ENCODE measurements around the gene UBE2L3. TPM values are rescaled to one million over a fixed set of nuclear protein-coding genes. Genes with fewer than 3 reads are reported as not detected.

The UBE2L3 gene
- total RNA-seq, 1 donor from 2014 or later, result 47.9 TPM

DNA sequence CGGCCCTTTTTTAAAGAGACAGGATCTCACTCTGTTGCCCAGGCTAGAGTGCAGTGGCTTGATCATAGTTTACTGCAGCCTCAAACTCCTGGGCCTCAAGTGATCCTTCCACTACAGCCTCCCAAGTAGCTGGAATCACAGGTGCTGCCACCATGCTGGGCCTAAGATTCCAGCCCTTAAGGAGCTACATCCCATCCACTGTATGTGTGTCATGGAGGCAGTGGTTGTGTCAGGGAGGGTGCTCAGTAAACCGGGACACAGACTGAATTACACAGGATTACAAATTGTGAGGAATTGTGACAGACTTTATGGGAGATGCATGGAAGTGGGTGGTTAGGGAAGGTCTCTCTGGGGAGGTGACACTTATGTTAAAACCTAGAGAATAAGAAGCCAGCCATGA is 96.2 kb downstream of the UBE2L3 start:
- TF ChIP-seq, protein P1, sequence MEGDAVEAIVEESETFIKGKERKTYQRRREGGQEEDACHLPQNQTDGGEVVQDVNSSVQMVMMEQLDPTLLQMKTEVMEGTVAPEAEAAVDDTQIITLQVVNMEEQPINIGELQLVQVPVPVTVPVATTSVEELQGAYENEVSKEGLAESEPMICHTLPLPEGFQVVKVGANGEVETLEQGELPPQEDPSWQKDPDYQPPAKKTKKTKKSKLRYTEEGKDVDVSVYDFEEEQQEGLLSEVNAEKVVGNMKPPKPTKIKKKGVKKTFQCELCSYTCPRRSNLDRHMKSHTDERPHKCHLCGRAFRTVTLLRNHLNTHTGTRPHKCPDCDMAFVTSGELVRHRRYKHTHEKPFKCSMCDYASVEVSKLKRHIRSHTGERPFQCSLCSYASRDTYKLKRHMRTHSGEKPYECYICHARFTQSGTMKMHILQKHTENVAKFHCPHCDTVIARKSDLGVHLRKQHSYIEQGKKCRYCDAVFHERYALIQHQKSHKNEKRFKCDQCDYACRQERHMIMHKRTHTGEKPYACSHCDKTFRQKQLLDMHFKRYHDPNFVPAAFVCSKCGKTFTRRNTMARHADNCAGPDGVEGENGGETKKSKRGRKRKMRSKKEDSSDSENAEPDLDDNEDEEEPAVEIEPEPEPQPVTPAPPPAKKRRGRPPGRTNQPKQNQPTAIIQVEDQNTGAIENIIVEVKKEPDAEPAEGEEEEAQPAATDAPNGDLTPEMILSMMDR (IDR thresholded peaks at IDR 0.05), result no peak
- DNase-seq (no peak), ATAC-seq (no peak)
- no peaks in the 10 kb centered on the region for H3K36me3 ChIP-seq
- H3K9me3 ChIP-seq, result no peaks in the 10 kb centered on the region
- intact Hi-C loops (cut with DNase I), result no loop called here
- H3K27me3 ChIP-seq (ENCODE audit: low read depth), result no peaks in the 10 kb centered on the region
- no peak overlapping the region for H3K27ac ChIP-seq
- no peak overlapping the region for H3K4me3 ChIP-seq
- H3K4me1 ChIP-seq, result peaks cover 12% of the 10 kb centered on the region

DNA sequence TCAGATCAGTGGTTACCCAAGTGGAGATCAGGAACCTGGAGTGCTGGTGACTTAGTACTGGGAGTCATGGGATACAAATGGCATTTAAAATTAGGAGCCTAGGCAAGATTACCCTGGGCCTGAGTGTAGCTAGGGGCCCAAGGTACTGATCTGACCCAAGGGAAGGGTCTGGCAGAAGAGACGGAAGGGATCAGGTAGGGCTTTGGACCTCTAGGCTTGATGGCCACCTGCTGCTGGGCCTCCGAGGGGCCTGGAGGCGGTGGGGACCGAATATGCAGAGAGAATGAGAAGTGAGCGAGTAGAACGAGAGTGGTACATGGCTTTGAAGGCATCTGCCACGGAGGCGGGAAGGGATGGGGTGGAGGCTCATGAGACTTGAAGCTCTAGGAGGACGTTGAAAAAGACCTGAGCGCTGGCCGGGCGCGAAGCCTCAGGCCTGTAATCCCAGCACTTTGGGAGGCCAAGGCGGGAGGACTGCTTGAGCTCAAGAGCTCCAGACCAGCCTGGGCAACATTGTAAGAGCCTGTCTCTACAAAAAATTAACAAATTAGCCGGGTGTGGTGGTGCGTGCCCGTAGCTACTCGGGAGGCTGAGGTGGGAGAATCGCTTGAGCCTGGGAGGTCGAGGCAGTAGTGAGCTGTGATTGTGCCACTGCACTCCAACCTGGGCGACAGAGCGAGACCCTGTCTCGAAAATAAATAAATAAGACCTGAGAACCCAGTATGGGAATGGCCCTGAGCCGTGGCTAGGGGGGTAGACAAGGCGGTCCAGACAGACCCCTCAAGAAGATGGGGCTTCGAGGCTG is 97.7 kb downstream of the UBE2L3 start:
- Histone ChIP-seq H3K4me1 (peaks cover 12% of the 10 kb centered on the region), H3K27me3 (ENCODE audit: low read depth) (no peaks in the 10 kb centered on the region), H3K36me3 (peaks cover 10% of the 10 kb centered on the region), H3K9me3 (no peaks in the 10 kb centered on the region), H3K27ac (peak overlapping the region; percentile 97), H3K4me3 (peak overlapping the region; percentile 77)
- intact Hi-C loops (cut with DNase I), result no loop called here
- DNase-seq, result no peak
- TF ChIP-seq, protein P1 (IDR thresholded peaks at IDR 0.05), result no peak
- ATAC-seq, result no peak

DNA sequence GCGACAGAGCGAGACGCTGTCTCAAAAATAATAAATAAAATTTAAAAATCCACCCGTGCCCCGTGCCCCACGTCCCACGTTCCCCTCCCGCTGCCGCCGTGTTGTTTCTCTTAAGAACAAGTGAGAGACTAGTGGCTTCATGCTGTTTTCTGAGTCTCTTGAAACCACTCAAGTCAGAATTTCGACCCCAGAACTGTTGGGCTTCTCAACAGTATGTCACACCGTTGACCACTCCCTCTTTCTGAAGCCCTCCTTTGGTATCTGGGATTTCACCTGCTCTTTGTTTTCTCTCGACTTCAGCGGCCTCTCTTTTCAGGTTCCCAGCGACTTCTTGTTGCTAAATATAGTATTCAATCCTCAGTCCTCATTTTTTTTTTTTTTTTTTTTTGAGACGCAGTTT is 99.3 kb downstream of the UBE2L3 start:
- TF ChIP-seq, protein P1 (IDR thresholded peaks at IDR 0.05), result no peak
- no peaks in the 10 kb centered on the region for H3K9me3 ChIP-seq
- H3K36me3 ChIP-seq, result peaks cover 26% of the 10 kb centered on the region
- intact Hi-C loops (cut with DNase I), result no loop called here
- no peaks in the 10 kb centered on the region for H3K27me3 ChIP-seq (ENCODE audit: low read depth)
- ATAC-seq, result no peak
- DNase-seq, result no peak
- peak overlapping the region; percentile 77 for H3K4me3 ChIP-seq
- H3K4me1 ChIP-seq, result peaks cover 12% of the 10 kb centered on the region
- peak overlapping the region; percentile 97 for H3K27ac ChIP-seq

DNA sequence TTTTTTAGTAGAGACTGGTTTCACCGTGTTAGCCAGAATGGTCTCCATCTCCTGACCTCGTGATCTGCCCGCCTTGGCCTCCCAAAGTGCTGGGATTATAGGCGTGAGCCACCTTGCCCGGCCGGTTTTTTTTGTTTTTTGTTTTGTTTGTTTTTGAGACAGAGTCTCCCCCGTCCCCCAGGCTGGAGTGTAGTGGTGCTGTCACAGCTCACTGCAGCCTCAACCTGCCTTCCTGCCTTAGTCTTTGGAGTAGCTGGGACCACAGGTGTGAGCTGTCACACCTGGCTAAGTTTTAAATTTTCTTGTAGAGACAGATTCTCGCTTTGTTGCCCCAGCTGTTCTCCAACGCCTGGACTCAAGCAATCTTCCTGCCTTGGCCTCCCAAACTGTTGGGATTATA is 101.5 kb downstream of the UBE2L3 start:
- peaks cover 48% of the 10 kb centered on the region for H3K36me3 ChIP-seq

DNA sequence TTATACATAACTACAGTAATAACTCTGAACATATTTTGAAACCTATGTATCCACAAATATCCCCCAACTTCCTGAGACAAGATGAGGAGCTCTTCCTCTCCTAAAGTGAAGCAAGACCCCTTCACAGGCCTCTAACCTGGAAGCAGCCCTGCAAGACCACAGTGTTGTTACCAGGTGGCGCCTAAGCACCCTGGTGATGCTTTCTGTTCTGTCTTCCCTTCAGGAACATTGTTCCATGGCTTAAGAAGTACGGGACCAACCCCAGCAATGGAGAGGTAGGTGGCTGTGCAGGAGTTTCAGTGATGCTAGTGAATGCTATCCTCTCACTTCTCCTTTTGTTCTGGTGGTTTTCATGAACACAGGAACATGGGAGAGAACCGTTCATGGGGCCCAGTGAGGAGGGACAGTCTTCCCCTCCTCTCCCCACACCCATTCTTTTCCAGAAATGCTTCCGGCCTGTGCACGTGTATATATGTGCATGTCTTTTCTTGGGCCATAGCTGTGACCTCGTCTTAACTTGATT is 104.7 kb downstream of the UBE2L3 start:
- Histone ChIP-seq H3K4me1 (peaks cover 2% of the 10 kb centered on the region), H3K9me3 (no peaks in the 10 kb centered on the region), H3K4me3 (no peak overlapping the region), H3K36me3 (peaks cover 68% of the 10 kb centered on the region), H3K27me3 (ENCODE audit: low read depth) (no peaks in the 10 kb centered on the region), H3K27ac (no peak overlapping the region)
- intact Hi-C loops (cut with DNase I), result no loop called here
- ATAC-seq, result no peak
- DNase-seq, result no peak
- TF ChIP-seq, protein P1 (IDR thresholded peaks at IDR 0.05), result no peak

More for the DNA sequence above, 101.5 kb downstream of the UBE2L3 start:
- TF ChIP-seq, protein P1 (IDR thresholded peaks at IDR 0.05), result no peak
- ATAC-seq, result no peak
- no peak for DNase-seq
- Histone ChIP-seq H3K27ac (no peak overlapping the region), H3K9me3 (no peaks in the 10 kb centered on the region), H3K4me3 (no peak overlapping the region), H3K27me3 (ENCODE audit: low read depth) (no peaks in the 10 kb centered on the region), H3K4me1 (peaks cover 12% of the 10 kb centered on the region)
- intact Hi-C loops (cut with DNase I), result no loop called here

Small RNA genes lying within 50 kb of the gene (microRNA-seq; reads per million reads assigned to microRNA genes)
- gene MIR130B (ENCODE audit: borderline number of aligned reads), result 154 reads per million, percentile 58 among the genes with 10 or more reads in this experiment
- gene MIR301B (ENCODE audit: borderline number of aligned reads), result 2.0 reads per million

Other genes with a start within 250 kb of the UBE2L3 start
- gene RIMBP3B, start 184.0 kb upstream of the UBE2L3 start, total RNA-seq, result 0.21 TPM
- 5.7 TPM for gene HIC2, start 150.3 kb upstream of the UBE2L3 start, total RNA-seq
- gene TMEM191C, start 100.3 kb upstream of the UBE2L3 start, total RNA-seq, result 3.5 TPM
- 0.47 TPM for gene RIMBP3C, start 16.3 kb upstream of the UBE2L3 start, total RNA-seq
- gene YDJC, start 62.3 kb downstream of the UBE2L3 start, total RNA-seq, result 13.1 TPM
- 0.41 TPM for gene CCDC116, start 65.0 kb downstream of the UBE2L3 start, total RNA-seq
- 36.1 TPM for gene SDF2L1, start 74.6 kb downstream of the UBE2L3 start, total RNA-seq
- gene PPIL2, start 98.3 kb downstream of the UBE2L3 start, total RNA-seq, result 38.1 TPM
- 7.6 TPM for gene YPEL1, start 168.1 kb downstream of the UBE2L3 start, total RNA-seq

Measured in lower lobe of right lung (tissue), 2 donors.